ENCODE results near the gene TNFSF10.
A peak's percentile ranks its signal among the peaks of the same experiment; 100 is the strongest.
"Not testable (repeated sequence)": the region's sequence is repeated elsewhere in the genome, so short reads cannot be mapped to it uniquely, and the experiment has no call there.

Gene TNFSF10

DNA sequence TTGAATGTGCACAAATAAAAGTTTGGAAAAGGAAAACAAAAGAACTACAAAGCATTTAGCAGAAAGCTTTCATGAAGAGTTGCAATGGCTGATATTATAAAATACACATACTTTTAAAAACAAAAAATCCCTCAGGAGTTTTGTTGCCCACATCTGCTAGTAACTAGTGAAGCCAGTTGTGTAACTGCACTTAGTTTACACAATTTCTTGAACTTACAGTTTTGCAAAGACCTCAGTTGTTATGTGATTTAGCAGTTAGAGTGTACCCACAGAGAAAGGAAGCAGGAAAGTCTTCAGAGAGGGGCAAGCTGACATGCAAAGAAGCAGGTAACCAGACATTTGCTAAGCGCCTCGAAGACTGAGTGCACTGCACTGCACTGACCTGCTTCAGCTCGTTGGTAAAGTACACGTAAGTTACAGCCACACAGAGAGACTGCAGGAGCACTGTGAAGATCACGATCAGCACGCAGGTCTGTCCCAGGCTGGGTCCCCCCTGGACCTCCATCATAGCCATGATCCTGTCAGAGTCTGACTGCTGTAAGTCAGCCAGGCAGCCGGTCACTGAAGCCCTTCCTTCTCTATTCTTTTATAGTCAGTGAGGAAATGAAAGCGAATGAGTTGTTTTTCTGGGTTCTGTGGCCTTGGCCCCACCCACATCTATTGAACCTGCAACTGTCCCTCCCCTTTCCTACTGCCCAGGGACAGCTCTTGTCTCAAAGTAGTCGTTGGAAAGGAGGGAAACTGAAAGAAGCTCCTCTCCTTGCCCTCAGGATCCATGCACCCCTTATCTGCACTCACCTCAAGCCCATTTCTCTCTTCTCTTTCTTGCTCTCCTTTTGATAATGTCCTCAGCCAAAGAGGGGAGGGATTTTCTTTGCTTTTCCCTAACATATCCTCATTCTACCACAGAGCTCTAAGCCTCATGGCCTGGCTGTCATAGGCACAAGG lies at the start of gene TNFSF10:
TNFSF10 (minus strand) TSS at position 560 of the 948 bp plus-strand sequence; CDS start at position 514, 46 bp downstream.
- DNase-seq = peak; percentile 88

GRCh38 chr3:172569128-172570008 lies 46.1 kb upstream of the TNFSF10 start:
- DNase-seq = no peak

GRCh38 chr3:172568701-172569100 lies 45.5 kb upstream of the TNFSF10 start:
- peak; percentile 39 for DNase-seq

DNA sequence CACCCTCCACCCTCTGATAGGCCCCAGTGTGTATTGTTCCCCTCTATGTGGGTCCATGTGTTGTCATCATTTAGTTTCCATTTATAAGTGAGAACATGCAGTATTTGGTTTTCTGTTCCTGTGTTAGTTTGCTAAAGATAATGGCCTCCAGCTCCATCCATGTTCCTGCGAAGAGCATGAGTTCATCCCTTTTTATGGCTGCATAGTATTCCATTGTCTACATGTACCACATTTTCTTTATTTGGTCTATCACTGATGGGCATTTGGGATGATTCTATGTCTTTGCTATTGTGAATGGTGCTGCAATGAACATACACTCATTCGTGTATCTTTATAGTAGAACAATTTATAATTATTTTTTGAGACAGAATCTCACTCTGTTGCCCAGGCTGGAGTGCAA lies 43.6 kb upstream of the TNFSF10 start:
- DNase-seq = not testable (repeated sequence)

DNA sequence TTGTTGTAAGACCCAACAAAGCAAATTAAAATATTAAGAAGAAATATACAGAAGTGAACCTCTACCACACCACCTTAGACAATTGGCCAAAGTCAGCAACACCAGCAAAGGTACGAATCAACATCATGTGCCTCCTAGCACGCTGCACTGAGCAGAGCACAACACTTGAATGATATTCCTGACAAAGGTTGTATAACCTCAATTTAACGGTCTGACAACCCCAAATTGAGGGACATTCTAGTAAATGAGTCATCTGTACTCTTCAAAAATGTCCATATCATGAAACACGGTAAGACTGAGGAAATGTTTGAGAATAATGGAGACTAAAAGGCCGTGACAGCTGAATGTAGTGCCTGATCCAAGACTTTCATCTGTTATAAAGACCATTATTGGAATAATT lies 41.3 kb upstream of the TNFSF10 start:
- no peak for DNase-seq

GRCh38 chr3:172562871-172563865 lies 39.9 kb upstream of the TNFSF10 start:
- DNase-seq = peak; percentile 59

- no peak for DNase-seq
Observed at GRCh38 chr3:172561897-172562640, 38.8 kb upstream of the TNFSF10 start.

DNA sequence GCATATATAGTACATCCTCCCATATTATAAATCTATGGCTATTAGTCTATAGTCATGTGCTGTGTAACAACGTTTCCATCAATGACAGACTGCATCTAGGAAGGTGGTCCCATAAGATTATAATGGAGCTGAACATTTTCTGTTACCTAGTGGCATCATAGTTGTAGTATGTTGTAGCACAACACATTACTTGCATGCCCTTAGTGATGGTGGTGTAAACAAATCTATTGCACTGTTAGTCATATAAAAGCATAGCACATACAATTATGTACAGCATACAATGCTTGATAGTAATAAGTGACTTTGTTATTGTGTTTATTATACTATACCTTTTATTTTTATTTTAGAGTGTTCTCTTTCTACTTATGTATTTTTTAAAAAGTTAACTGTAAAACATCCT lies 37.4 kb upstream of the TNFSF10 start:
- DNase-seq = no peak

DNA sequence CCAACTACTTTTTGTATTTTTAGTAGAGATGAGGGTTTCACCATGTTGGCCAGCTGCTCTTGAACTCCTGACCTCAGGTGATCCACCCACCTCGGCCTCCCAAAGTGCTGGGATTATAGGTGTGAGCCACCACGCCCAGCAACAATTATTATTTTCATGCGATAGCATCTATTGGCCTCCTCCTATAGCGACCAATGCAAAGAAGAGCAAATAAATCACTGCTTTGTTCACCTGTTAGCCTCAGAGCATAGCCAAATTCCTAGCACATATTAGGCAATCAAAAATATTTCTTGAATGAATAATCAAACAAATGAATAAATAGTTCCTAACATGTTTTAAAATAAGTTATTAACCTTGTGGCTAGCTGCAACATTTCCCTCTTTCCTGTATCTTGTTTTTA lies 36.8 kb upstream of the TNFSF10 start:
- DNase-seq = no peak

- DNase-seq = peak; percentile 80
Observed at GRCh38 chr3:172559020-172559419, 35.8 kb upstream of the TNFSF10 start.

DNA sequence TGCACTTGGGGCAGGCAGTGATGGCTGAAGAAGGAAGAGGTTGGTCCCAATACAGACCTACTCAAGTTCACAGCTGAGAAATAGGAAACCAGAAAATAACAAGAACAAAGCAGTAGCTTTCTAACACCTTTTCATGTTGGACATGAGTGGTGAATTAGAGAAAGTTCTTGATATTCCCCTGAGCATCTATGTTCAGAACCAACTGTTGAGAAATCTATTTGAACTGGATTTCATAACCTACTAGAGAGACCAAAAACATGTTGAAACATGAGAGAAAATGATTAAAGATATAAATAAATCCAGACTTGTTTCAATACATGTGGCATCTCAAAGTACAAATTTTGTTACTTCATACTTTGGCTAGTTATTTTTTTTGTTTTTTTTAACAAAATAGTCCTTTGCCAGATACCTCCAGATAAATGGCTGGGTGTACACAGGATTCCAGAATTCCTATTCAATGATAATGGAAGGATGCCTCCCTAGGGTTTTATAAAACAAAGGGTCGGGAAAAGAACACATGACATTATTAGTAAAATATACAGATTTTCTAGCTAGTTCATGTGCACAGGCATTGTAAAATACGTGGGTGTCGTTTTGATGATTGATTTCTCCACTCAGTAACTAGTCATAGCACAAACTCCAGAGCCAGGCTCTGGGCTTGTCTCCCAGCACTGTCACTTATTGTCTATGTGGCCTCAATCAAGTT lies 34.4 kb upstream of the TNFSF10 start:
- DNase-seq = peak; percentile 33

DNA sequence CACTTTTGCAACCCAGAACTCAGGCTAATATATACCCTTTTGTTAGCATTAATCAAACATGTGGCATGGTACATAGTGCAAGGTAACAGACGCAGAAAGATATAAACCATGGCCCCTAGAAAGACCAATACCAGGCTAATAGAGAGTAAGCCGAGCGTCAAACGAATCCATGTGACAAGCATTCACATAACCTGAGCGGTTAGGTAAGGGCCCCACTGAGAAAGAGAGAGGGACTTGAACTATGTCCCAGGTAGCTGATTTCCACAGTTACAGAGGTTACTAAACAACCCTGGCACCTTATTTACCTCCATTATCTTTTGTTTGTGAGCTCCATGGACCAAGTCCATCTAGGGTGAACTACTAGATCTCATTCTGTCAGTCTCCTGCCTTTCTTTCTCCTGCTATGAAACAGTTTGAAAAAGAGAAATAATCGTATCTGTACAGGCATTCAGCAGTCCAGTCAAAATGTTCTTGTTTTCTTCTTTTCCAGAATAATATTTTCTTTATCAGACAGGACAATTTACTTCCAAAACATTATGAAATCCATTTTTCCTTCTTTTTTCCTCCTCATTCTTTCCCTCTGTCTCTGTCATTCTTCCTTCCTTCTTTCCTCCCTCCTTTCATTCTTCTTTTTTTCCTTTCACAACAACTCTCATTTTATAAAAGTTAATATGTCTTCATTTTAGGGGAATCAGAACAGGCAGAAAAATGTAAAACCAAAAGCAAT lies 30.5 kb upstream of the TNFSF10 start:
- DNase-seq = no peak

DNA sequence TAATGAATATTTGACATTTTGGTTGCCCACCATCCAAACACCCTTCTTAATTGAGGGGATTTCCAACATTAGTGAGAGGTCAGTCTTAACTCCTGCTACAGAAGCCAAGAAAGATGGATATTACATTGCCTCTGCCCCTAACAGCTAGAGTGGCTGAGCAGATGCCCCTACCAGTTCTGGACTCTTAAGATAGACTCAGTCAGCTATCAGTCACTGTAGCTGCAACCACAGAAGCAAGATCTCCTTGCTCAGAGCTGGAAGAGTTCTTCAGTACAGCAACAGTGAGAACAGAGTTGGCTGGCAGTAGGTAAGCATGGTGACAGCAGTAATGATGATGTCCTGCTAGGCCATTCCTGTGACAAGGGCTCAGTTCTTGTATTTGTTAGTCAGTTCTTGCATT lies 29.4 kb upstream of the TNFSF10 start:
- DNase-seq = peak; percentile 67

DNA sequence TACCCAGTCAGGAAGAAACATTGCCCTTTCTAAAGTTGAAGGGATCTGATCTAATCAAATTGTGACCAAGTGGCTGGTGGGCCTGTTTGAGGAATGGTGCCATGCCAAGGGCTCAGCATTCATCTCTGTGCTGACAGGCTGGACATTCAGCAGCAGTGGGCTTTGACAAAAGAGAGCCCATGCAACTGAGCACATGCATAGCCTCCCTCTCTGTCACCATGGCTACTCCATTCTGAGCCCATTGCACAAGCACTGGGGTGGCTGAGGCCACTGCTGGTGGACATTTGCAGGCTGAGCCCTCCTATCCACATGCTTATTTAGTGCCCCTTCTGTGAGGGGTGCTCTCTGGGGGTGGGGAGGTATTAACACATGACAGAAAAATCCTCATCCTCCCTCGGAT lies 28.6 kb upstream of the TNFSF10 start:
- DNase-seq = no peak

DNA sequence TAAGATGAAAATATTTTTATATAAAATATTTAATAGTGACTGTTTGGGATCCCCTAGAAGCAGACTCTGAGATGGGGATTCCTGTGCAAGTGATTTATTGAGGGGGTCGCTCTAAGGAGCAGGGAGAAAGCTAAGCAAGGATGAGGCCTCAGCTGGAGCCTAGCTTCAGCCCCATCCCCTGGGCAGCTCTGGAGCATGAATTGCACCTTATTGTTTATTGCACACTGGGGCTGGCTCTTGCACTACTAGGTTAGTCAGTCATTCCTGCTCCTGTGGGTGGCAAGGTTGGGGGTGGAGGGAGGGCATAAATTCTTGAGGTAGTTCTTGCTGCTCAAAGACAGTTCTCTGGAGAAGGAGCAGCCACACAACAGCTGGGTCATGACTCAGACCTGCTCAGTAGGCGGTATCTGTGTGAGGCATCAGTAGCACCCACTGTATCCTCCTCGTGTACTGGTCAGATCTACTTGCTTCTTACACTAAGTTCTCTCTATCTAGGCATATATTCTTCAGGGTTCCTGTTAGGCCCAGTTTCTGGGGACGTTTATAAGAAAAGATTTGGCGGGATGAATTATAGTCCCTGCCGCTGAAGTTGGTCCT lies 27.2 kb upstream of the TNFSF10 start:
- peak; percentile 93 for DNase-seq

DNA sequence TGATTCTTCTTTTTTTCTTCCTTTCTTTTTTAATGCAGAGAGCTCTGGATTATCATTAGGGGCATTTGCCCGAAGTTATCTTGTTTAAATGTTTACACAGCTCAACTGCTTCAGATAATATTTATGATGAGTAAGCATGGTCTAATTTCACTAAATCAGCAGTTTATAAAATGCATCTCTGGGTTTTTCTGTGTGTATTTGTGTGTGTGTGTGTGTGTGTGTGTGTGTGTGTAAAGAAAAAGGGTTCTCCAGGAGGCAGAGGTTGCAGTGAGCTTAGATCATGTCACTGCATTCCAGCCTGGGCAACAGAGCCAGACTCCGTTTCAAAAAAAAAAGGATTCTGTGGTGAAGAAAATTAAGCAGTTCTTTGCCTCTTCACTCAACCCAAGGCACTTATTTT lies 25.9 kb upstream of the TNFSF10 start:
- no peak for DNase-seq

- DNase-seq = peak; percentile 35
Observed at GRCh38 chr3:172546628-172547214, 23.5 kb upstream of the TNFSF10 start.

DNA sequence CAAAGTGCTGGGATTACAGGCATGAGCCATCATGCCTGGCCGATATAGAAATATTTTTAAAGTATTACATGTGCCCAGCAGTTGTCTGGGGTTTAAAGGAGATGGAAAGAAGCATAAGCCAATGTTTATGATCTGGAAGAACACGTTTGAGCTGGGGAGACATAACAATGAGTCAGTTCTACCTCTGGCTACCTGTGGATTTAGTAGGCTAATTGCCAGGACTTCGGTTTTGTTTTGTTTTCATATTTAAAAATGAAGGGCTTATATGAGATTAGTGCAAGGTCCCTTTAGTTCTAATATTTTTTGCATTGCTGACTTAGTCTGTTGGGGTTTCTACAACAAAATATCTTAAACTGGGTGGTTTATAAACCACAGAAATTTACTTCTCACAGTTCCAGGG lies 22.9 kb upstream of the TNFSF10 start:
- DNase-seq = no peak

GRCh38 chr3:172544404-172544803 lies 21.2 kb upstream of the TNFSF10 start:
- DNase-seq = no peak
